ENCODE measurements around the gene OST4.
A peak's percentile ranks its signal among the peaks of the same experiment; 100 is the strongest.

Gene OST4

DNA sequence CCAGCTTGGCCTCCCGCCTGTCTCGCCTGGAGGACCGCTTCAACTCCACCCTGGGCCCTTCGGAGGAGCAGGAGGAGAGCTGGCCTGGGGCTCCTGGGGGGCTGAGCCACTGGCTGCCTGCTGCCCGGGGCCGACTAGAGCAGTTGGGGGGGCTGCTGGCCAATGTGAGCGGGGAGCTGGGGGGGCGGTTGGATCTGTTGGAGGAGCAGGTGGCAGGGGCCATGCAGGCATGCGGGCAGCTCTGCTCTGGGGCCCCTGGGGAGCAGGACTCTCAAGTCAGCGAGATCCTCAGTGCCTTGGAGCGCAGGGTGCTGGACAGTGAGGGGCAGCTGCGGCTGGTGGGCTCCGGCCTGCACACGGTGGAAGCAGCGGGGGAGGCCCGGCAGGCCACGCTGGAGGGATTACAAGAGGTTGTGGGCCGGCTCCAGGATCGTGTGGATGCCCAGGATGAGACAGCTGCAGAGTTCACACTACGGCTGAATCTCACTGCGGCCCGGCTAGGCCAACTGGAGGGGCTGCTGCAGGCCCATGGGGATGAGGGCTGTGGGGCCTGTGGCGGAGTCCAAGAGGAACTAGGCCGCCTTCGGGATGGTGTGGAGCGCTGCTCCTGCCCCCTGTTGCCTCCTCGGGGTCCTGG is 11.4 kb upstream of the OST4 start:
- Histone ChIP-seq H3K23ac (ENCODE audit: low read length) (no peak overlapping the region), H3K79me1 (ENCODE audit: low read length) (no peaks in the 10 kb centered on the region), H3K56ac (ENCODE audit: low read length) (no peak overlapping the region), H4K8ac (ENCODE audit: low read depth, low read length) (no peak overlapping the region), H4K5ac (ENCODE audit: low read length) (no peak overlapping the region), H3K27me3 (ENCODE audit: insufficient read depth, low read length, poor library complexity) (no peaks in the 10 kb centered on the region), H3K4me2 (ENCODE audit: low read length) (no peak overlapping the region), H3K4me1 (ENCODE audit: control insufficient read depth, low read depth, low read length) (peaks cover 2% of the 10 kb centered on the region), H3K79me2 (ENCODE audit: control insufficient read depth, insufficient read depth, low read length) (no peaks in the 10 kb centered on the region), H3K18ac (ENCODE audit: low read length) (no peak overlapping the region), H2BK15ac (replicated peaks; ENCODE audit: low read depth) (no peak overlapping the region), H3K4me3 (ENCODE audit: low read length) (no peak overlapping the region), H3K27ac (ENCODE audit: low read depth, low read length) (no peak overlapping the region), H2BK5ac (ENCODE audit: low read length) (no peak overlapping the region), H2BK120ac (ENCODE audit: low read depth, low read length) (no peak overlapping the region), H3K4ac (ENCODE audit: low read depth, low read length) (no peak overlapping the region), H2AK5ac (ENCODE audit: low read length) (no peak overlapping the region), H3K9ac (ENCODE audit: low read length) (no peak overlapping the region), H3K36me3 (ENCODE audit: control insufficient read depth, insufficient read depth, low read length) (no peaks in the 10 kb centered on the region)
- no CpG with 5 or more reads among the region's 27 CpGs for WGBS (ENCODE audit: extremely low coverage, insufficient coverage, low lambda C conversion rate)
- DNase-seq = no peak

DNA sequence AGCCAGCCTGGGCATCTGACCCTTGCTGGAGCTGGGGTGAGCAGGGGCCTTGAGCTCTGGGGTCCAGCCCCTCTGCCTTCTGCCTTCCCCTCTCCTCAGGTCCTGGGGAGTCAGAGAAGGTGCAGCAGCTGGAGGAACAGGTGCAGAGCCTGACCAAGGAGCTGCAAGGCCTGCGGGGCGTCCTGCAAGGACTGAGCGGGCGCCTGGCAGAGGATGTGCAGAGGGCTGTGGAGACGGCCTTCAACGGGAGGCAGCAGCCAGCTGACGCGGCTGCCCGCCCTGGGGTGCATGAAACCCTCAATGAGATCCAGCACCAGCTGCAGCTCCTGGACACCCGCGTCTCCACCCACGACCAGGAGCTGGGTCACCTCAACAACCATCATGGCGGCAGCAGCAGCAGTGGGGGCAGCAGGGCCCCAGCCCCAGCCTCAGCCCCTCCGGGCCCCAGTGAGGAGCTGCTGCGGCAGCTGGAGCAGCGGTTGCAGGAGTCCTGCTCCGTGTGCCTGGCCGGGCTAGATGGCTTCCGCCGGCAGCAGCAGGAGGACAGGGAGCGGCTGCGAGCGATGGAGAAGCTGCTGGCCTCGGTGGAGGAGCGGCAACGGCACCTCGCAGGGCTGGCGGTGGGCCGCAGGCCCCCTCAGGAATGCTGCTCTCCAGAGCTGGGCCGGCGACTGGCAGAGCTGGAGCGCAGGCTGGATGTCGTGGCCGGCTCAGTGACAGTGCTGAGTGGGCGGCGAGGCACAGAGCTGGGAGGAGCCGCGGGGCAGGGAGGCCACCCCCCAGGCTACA is 10.7 kb upstream of the OST4 start:
- Histone ChIP-seq H3K79me1 (ENCODE audit: low read length) (no peaks in the 10 kb centered on the region), H3K18ac (ENCODE audit: low read length) (no peak overlapping the region), H3K36me3 (ENCODE audit: control insufficient read depth, insufficient read depth, low read length) (no peaks in the 10 kb centered on the region), H2BK15ac (replicated peaks; ENCODE audit: low read depth) (no peak overlapping the region), H3K4me2 (ENCODE audit: low read length) (no peak overlapping the region), H3K23ac (ENCODE audit: low read length) (no peak overlapping the region), H3K27me3 (ENCODE audit: insufficient read depth, low read length, poor library complexity) (no peaks in the 10 kb centered on the region), H3K9ac (ENCODE audit: low read length) (no peak overlapping the region), H2AK5ac (ENCODE audit: low read length) (no peak overlapping the region), H2BK120ac (ENCODE audit: low read depth, low read length) (no peak overlapping the region), H3K4me3 (ENCODE audit: low read length) (no peak overlapping the region), H3K27ac (ENCODE audit: low read depth, low read length) (no peak overlapping the region), H4K8ac (ENCODE audit: low read depth, low read length) (no peak overlapping the region), H4K5ac (ENCODE audit: low read length) (no peak overlapping the region), H3K4me1 (ENCODE audit: control insufficient read depth, low read depth, low read length) (peaks cover 2% of the 10 kb centered on the region), H3K56ac (ENCODE audit: low read length) (peak overlapping the region; percentile 34), H3K79me2 (ENCODE audit: control insufficient read depth, insufficient read depth, low read length) (no peaks in the 10 kb centered on the region), H2BK5ac (ENCODE audit: low read length) (no peak overlapping the region), H3K4ac (ENCODE audit: low read depth, low read length) (no peak overlapping the region)
- DNase-seq = no peak
- no CpG with 5 or more reads among the region's 38 CpGs for WGBS (ENCODE audit: extremely low coverage, insufficient coverage, low lambda C conversion rate)

DNA sequence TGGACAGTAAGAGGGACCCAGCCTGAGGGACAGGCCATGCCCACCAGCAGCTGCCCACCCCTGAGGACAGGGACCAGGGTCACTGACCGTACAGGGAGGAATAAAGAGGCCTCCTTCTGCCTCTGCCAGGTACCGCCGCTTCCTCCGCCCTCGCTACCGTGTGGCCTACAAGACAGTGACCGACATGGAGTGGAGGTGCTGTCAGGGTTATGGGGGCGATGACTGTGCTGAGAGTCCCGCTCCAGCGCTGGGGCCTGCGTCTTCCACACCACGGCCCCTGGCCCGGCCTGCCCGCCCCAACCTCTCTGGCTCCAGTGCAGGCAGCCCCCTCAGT is 9.1 kb upstream of the OST4 start:
- Histone ChIP-seq H2BK15ac (replicated peaks; ENCODE audit: low read depth) (no peak overlapping the region), H3K27me3 (ENCODE audit: insufficient read depth, low read length, poor library complexity) (no peaks in the 10 kb centered on the region), H3K9ac (ENCODE audit: low read length) (no peak overlapping the region), H3K36me3 (ENCODE audit: control insufficient read depth, insufficient read depth, low read length) (no peaks in the 10 kb centered on the region), H2BK120ac (ENCODE audit: low read depth, low read length) (no peak overlapping the region), H3K4ac (ENCODE audit: low read depth, low read length) (no peak overlapping the region), H3K27ac (ENCODE audit: low read depth, low read length) (no peak overlapping the region), H4K8ac (ENCODE audit: low read depth, low read length) (no peak overlapping the region), H2BK5ac (ENCODE audit: low read length) (no peak overlapping the region), H3K79me2 (ENCODE audit: control insufficient read depth, insufficient read depth, low read length) (no peaks in the 10 kb centered on the region), H3K18ac (ENCODE audit: low read length) (no peak overlapping the region), H2AK5ac (ENCODE audit: low read length) (peak overlapping the region; percentile 22), H4K5ac (ENCODE audit: low read length) (no peak overlapping the region), H3K4me1 (ENCODE audit: control insufficient read depth, low read depth, low read length) (peaks cover 2% of the 10 kb centered on the region), H3K56ac (ENCODE audit: low read length) (peak overlapping the region; percentile 64), H3K23ac (ENCODE audit: low read length) (no peak overlapping the region), H3K79me1 (ENCODE audit: low read length) (no peaks in the 10 kb centered on the region), H3K4me3 (ENCODE audit: low read length) (no peak overlapping the region), H3K4me2 (ENCODE audit: low read length) (no peak overlapping the region)
- DNase-seq = no peak
- no CpG with 5 or more reads among the region's 14 CpGs for WGBS (ENCODE audit: extremely low coverage, insufficient coverage, low lambda C conversion rate)

DNA sequence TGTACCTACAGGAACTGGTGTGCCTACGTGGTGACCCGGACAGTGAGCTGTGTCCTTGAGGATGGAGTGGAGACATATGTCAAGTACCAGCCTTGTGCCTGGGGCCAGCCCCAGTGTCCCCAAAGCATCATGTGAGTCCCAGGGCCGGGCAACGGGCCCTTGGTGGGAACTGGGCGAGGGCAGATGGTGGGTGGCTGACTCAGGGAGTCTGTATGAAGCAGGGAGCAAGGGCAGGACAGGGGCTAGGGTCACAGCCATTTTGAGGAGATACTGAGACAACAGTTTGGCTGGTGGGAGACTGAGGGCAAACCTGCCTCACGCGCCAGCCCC is 8.7 kb upstream of the OST4 start:
- no CpG with 5 or more reads among the region's 7 CpGs for WGBS (ENCODE audit: extremely low coverage, insufficient coverage, low lambda C conversion rate)
- Histone ChIP-seq H3K4me2 (ENCODE audit: low read length) (no peak overlapping the region), H2BK120ac (ENCODE audit: low read depth, low read length) (no peak overlapping the region), H3K4me1 (ENCODE audit: control insufficient read depth, low read depth, low read length) (peaks cover 2% of the 10 kb centered on the region), H3K27me3 (ENCODE audit: insufficient read depth, low read length, poor library complexity) (no peaks in the 10 kb centered on the region), H3K79me2 (ENCODE audit: control insufficient read depth, insufficient read depth, low read length) (no peaks in the 10 kb centered on the region), H3K4me3 (ENCODE audit: low read length) (no peak overlapping the region), H3K9ac (ENCODE audit: low read length) (no peak overlapping the region), H2BK5ac (ENCODE audit: low read length) (no peak overlapping the region), H3K79me1 (ENCODE audit: low read length) (no peaks in the 10 kb centered on the region), H3K56ac (ENCODE audit: low read length) (no peak overlapping the region), H2BK15ac (replicated peaks; ENCODE audit: low read depth) (no peak overlapping the region), H3K4ac (ENCODE audit: low read depth, low read length) (no peak overlapping the region), H4K8ac (ENCODE audit: low read depth, low read length) (no peak overlapping the region), H3K36me3 (ENCODE audit: control insufficient read depth, insufficient read depth, low read length) (no peaks in the 10 kb centered on the region), H4K5ac (ENCODE audit: low read length) (no peak overlapping the region), H3K27ac (ENCODE audit: low read depth, low read length) (no peak overlapping the region), H3K18ac (ENCODE audit: low read length) (no peak overlapping the region), H3K23ac (ENCODE audit: low read length) (no peak overlapping the region), H2AK5ac (ENCODE audit: low read length) (no peak overlapping the region)
- DNase-seq = no peak

DNA sequence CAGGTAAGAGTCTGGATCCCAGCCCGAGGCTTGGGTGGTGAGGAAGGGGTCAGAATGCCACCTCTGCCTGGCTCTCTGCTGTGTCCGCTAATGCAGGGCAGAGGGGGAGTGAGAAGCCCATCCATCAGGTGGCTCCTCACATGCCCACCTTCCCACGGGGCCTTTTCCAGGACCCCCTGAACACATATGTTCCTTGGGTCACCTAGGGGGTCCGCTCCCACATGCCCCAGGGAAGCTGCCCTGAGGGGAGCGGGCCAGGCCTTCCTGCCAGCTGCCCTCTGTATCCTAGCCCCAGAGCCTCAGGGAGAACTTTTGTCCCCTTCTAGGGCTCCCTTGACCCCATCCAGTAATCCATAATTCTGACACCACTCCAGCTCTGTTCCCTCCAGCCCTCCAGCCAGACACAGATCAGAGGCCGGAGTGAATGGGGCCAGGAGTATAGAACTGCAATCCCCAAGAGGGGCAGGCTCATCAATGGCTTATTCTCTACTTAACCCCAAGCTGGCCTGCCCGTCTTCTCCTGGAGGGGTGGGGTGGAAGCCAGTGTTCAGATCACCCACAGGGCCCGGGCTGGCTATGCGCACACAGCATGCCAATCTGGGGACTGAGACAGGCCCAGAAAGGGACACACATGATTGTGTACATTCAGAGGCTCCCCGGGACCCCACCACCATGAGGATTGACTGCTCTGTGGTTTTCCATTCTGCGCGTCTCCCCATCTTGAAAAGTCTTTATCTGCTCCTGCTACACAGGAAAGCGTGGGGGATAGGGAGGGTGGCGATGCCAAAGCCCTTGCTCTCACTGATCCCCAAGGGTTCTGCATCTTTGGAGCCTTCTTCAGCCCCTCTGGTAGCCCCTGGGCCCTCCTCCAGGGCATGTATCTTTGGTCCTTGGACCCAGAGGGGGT is 8.0 kb upstream of the OST4 start:
- Histone ChIP-seq H3K4me1 (ENCODE audit: control insufficient read depth, low read depth, low read length) (peaks cover 2% of the 10 kb centered on the region), H3K79me1 (ENCODE audit: low read length) (no peaks in the 10 kb centered on the region), H3K36me3 (ENCODE audit: control insufficient read depth, insufficient read depth, low read length) (no peaks in the 10 kb centered on the region), H3K27me3 (ENCODE audit: insufficient read depth, low read length, poor library complexity) (no peaks in the 10 kb centered on the region), H2AK5ac (ENCODE audit: low read length) (no peak overlapping the region), H4K8ac (ENCODE audit: low read depth, low read length) (no peak overlapping the region), H3K4me2 (ENCODE audit: low read length) (no peak overlapping the region), H3K79me2 (ENCODE audit: control insufficient read depth, insufficient read depth, low read length) (no peaks in the 10 kb centered on the region), H3K18ac (ENCODE audit: low read length) (no peak overlapping the region), H2BK15ac (replicated peaks; ENCODE audit: low read depth) (no peak overlapping the region), H3K4ac (ENCODE audit: low read depth, low read length) (no peak overlapping the region), H2BK120ac (ENCODE audit: low read depth, low read length) (no peak overlapping the region), H2BK5ac (ENCODE audit: low read length) (no peak overlapping the region), H3K27ac (ENCODE audit: low read depth, low read length) (no peak overlapping the region), H3K23ac (ENCODE audit: low read length) (no peak overlapping the region), H3K9ac (ENCODE audit: low read length) (no peak overlapping the region), H3K56ac (ENCODE audit: low read length) (no peak overlapping the region), H3K4me3 (ENCODE audit: low read length) (no peak overlapping the region), H4K5ac (ENCODE audit: low read length) (no peak overlapping the region)
- no peak for DNase-seq
- WGBS (ENCODE audit: extremely low coverage, insufficient coverage, low lambda C conversion rate) = no CpG with 5 or more reads among the region's 14 CpGs
